HG03342 (cell line): ENCODE data around the gene DIP2C.
"Not testable (repeated sequence)": the region's sequence is repeated elsewhere in the genome, so short reads cannot be mapped to it uniquely, and the experiment has no call there.

ENCODE experiments used
- ATAC-seq: cut with Tn5 transposase; IDR thresholded peaks from one replicate; pipeline ENCODE4 v1.9.1; 2021; ENCODE audit warnings: mild to moderate bottlenecking, moderate library complexity; ENCODE audit not compliant: unreplicated experiment

Gene DIP2C

DNA sequence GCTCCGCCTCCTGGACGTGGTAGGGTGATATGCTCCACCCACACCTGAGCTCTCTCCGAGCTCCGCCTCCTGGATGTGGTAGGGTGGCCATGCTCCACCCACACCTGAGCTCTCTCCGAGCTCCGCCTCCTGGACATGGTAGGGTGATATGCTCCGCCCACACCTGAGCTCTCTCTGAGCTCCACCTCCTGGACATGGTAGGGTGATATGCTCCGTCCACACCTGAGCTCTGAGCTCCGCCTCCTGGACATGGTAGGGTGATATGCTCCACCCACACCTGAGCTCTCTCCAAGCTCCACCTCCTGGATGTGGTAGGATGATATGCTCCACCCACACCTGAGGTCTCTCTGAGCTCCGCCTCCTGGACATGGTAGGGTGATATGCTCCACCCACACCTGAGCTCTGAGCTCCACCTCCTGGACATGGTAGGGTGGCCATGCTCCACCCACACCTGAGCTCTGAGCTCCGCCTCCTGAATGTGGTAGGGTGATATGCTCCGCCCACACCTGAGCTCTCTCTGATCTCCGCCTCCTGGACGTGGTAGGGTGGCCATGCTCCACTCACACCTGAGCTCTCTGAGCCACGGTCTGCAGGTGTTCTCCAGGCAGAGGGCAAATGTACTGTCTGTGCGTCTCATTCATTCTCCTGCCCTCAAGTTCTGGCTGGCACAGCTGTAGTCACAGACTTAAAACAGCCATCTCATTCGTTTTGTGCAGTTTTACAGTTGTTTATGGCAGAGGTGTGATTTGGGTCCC, 252.4 kb downstream of the DIP2C start:
- no peak for ATAC-seq

GRCh38 chr10:436013-436697, 253.3 kb downstream of the DIP2C start:
- no peak for ATAC-seq

DNA sequence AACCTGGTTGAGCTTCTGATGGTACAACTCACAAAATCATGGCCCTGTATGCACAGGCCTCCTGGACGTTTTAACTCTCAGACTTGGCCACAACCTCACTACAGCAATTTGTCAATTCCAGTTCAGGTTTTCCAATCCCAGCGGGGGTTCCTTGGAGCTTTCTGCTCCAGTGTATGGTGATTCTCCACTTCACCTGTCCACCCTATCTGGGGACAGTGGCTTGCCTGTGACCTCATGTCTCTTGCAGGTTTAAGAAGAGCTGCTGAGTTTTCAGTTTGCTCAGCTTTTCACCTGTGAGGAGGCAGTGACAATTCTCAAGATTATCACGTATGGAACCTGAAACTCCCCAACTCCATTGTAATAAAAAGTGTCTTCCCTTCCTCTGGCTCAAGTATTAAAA, 254.1 kb downstream of the DIP2C start:
- no peak for ATAC-seq

DNA sequence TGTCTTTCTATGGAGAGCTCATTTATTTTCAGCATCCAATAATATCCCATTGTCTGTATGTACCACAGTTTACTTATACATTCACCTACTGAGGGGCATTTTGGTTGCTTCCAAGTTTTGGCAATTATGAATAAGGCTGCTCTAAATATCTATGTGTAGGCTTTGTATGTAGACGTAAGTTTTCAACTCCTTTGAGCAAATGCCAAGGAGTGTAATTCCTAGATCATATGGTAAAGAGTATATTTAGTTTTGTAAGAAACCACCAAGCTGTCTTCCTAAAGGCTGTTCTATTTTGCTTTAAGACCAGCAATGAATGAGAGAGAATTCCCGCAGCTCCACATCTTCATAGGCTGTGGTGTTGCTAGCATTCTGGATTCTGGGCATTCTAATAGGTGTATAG, 259.8 kb downstream of the DIP2C start:
- ATAC-seq = no peak

DNA sequence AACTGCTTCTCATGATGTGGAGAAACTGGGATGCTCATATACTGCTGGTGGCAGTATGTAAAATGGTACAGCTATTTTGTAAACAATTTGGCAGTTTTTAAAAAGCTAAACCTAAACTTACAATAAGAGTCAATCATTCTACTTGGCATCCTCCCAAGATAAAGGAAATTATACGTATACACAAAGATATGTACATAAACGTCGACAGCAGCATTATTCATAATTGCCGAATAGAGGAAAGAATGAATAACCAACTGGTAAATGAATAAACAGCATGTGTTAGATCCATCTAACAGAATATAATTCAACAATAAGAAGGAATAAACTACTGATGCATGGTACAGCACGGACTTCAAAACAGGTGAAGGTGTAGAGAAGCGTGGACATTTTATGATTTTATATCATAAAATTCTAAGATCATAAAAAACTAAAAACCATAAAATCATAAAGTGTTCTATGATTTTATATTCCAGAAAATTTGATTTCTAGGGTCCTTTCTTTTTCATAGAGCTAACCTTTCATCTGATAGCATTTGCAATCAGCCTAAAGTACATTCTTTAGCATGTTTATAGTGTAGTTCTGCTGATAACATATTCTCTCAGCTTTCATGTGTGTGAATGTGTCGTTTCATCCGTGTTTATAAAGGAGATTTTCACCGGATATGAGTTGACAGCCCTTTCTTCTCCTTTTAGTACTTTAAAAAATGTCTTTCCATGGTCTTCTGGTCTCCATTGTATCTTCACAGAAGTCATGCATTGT, 261.5 kb downstream of the DIP2C start:
- no peak for ATAC-seq

- not testable (repeated sequence) for ATAC-seq
Measured at GRCh38 chr10:425365-425764, 264.1 kb downstream of the DIP2C start.

- ATAC-seq = not testable (repeated sequence)
Measured at GRCh38 chr10:424724-425123, 264.7 kb downstream of the DIP2C start.

DNA sequence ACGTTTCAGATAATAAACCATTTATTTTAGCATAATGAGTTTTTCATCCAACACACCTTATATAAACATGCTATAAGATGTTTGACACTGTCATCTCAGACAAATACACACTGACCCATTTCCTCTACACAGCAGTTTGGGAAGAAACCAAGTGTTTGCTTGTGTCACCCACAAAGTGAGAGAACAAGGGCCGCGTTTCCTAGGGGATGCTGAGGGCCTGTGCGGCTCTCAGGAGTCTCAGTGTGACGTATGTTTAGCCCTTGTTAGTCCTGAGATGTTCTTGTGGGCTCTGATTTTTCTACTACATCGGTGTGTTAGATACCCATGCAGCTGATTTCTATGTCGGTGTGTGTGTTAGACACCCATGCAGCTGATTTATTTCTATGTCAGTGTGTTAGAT, 266.3 kb downstream of the DIP2C start:
- no peak for ATAC-seq

DNA sequence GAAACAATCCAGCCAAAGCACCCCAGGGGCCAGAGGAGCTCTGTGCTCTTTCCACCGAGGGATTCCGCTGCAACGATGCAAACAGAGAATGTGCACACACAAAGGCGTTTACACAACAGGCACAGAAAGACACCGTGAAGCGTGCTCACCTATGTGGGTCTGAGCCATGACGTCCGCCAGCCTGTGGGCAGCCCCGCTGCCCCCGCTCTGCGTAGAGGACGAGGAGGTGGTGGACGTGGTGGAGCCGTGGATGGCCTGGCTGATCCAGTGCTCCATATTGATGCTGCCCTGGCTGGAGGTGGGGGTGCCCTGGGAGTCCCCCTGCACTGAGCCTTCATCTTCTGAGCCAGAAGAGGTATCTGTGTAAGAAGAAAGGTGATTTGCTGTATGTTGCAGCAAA, 266.8 kb downstream of the DIP2C start:
- ATAC-seq = no peak

- no peak for ATAC-seq
Measured at GRCh38 chr10:422241-422640, 267.2 kb downstream of the DIP2C start.

DNA sequence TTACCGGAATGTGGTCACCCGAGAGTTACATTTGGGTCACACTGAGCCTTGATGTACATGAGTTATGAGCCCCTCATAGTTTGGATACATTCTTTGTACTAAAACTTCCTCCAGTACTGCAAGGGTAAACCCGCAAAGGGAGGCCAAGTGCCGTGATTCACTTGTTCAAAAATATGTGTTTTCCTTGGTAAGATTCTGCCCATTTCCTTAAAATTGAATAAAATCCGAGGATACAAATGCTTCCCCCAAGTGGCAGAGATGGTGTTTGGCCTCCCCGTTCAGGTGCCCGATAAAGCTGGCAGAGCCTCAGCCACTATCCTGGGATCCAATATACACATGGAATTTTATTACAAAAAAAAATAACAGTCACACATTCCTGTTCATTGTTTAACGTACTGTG, 268.3 kb downstream of the DIP2C start:
- ATAC-seq = no peak

- ATAC-seq = no peak
Measured at GRCh38 chr10:420154-421121, 269.0 kb downstream of the DIP2C start.

GRCh38 chr10:418894-419293, 270.6 kb downstream of the DIP2C start:
- no peak for ATAC-seq

- ATAC-seq = no peak
Measured at GRCh38 chr10:418226-418625, 271.2 kb downstream of the DIP2C start.

DNA sequence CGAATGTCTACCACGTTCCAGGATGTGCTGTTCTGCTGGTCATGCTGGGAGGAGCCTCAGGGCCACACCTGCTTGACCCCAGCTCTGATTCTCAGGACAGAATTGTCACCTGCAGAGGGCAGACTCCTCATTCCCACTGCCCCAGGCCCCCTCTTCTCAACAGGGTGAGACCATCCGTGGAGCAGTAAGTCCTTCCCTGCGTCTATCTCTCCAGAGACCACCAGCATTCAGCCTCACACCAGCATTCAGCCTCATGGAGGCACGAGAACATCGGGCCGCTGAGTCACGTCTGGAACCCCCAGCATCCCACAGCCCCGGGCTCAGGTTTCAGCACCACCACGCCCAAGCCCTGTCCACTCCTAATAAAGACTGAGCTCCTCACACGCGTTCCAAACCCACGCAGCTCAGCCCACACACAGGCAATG, 273.4 kb downstream of the DIP2C start:
- no peak for ATAC-seq

DNA sequence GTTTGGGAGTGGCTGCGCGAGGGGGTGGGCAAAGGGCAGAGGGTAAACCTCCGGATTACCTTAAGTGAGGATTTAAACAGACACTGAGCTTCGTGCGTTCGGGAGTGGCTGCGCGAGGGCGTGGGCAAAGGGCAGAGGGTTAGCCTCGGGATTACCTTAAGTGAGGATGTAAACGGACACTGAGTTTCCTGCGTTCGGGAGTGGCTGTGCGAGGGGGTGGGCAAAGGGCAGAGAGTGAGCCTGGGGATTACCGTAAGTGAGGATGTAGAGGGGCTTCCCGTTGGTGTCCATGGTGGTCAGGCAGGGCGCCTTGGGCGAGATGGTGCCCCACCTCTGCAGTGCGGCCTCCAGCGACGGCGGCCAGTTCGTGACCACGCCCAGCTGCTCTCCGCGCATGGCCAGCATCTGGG, 275.8 kb downstream of the DIP2C start:
- no peak for ATAC-seq

DNA sequence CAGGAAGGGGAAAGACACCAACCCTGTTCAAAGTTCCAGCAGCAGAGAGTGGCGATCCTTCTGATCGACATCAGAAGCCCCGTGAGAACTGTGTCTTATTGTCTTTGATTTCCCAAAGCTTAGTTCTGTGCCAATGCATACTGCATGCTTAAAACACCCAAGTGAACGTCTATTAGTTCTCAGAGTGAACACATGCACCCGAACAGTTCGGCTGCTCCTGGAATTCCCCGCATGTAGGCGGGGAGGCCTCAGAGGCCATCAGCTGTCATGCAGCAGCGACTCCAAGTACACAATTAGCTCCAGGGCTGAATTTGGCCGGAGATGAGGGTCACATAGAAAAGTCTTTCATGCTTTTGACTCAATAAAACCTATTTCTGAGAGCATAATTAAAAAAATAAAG, 277.4 kb downstream of the DIP2C start:
- ATAC-seq = no peak

DNA sequence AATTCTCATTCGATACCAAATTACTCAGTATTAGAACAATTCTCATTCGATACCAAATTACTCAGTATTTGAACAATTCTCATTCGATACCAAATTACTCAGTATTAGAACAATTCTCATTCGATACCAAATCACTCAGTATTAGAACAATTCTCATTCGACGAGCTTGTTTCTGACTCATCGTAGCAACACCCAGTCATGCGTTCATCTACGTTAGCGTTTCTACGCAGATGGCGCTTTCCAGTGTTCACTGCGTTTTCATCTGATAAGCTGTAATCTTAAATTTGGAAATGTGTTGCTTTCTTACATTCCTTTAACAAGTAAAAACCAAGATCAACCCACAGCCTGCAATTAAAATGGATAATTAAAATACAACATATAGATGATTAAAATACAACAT, 277.9 kb downstream of the DIP2C start:
- no peak for ATAC-seq

- no peak for ATAC-seq
Measured at GRCh38 chr10:409408-410040, 279.9 kb downstream of the DIP2C start.

- ATAC-seq = no peak
Measured at GRCh38 chr10:408236-408635, 281.2 kb downstream of the DIP2C start.
